Smooth muscle cell (in vitro differentiated cells): Measurements from ENCODE around the gene SLC43A2. TPM values are rescaled to one million over a fixed set of nuclear protein-coding genes. Genes with fewer than 3 reads are reported as not detected.

Source experiments
- DNase-seq: peaks from one replicate; lab custom pipeline; 2025; ENCODE audit not compliant: unreplicated experiment; lab: John Stamatoyannopoulos, UW
- H2AFZ ChIP-seq: fragments of 200-600 bp; sonication (generic); 2 replicates; pipeline ENCODE4 v1.6.0; 2016; ENCODE audit warnings: antibody characterized with exemption, low read depth, mild to moderate bottlenecking
- H3F3A ChIP-seq: fragments of 200-600 bp; sonication (generic); 2 replicates; pipeline ENCODE4 v1.6.0; 2017; ENCODE audit warnings: antibody characterized with exemption, low read depth
- H3K27ac ChIP-seq: fragments of 200-600 bp; sonication (generic); 2 replicates; pipeline ENCODE4 v1.5.1; 2016; ENCODE audit warnings: low read depth, mild to moderate bottlenecking
- H3K27me3 ChIP-seq: fragments of 200-600 bp; sonication (generic); 2 replicates; pipeline ENCODE4 v1.6.1; 2016; ENCODE audit warnings: low read depth, mild to moderate bottlenecking
- H3K36me3 ChIP-seq: fragments of 200-600 bp; sonication (generic); 2 replicates; pipeline ENCODE4 v1.5.1; 2016; ENCODE audit warnings: low read depth
- H3K4me1 ChIP-seq: fragments of 200-600 bp; sonication (generic); 2 replicates; pipeline ENCODE4 v1.5.1; 2016; ENCODE audit warnings: low read depth
- H3K4me2 ChIP-seq: fragments of 200-600 bp; sonication (generic); 2 replicates; pipeline ENCODE4 v1.6.0; 2016; ENCODE audit warnings: mild to moderate bottlenecking
- H3K4me3 ChIP-seq: fragments of 200-600 bp; sonication (generic); 2 replicates; pipeline ENCODE4 v1.5.1; 2016; ENCODE audit warnings: mild to moderate bottlenecking
- H3K79me2 ChIP-seq: fragments of 200-600 bp; sonication (generic); 2 replicates; pipeline ENCODE4 v1.6.0; 2016; ENCODE audit warnings: low read depth, mild to moderate bottlenecking
- H3K9ac ChIP-seq: fragments of 200-600 bp; sonication (generic); 2 replicates; pipeline ENCODE4 v1.6.0; 2016; ENCODE audit warnings: low read depth
- H3K9me3 ChIP-seq: fragments of 200-600 bp; sonication (generic); replicated peaks from 2 replicates; pipeline ENCODE4 v1.5.1; 2016; ENCODE audit warnings: low read depth
- H4K20me1 ChIP-seq: fragments of 200-600 bp; sonication (generic); 2 replicates; pipeline ENCODE4 v1.6.0; 2016; ENCODE audit warnings: low read depth
- WGBS: methylation state at CpG from one replicate; pipeline ENCODE4 v1.1.7; 2016; ENCODE audit warnings: low lambda C conversion rate; 5-methylcytosine and 5-hydroxymethylcytosine counted together
- polyA plus RNA-seq: library from polyadenylated mRNA; unstranded; fragments of >200 nt; fragmentation: Nextera tagmentation; extraction: Ambion mirVana; gene quantifications from 2 replicates; pipeline ENCODE4 v1.2.1, GENCODE V29; 2016
- total RNA-seq: library from RNA; depleted of rRNA; stranded (reverse); fragments of >200 nt; gene quantifications from 2 replicates; pipeline ENCODE4 v1.2.3, GENCODE V29; 2014
- TF ChIP-seq, protein P1 (sequence below): fragments of 200-600 bp; sonication (generic); IDR thresholded peaks from 2 replicates; pipeline ENCODE4 v1.5.1; 2017; ENCODE audit warnings: borderline replicate concordance, mild to moderate bottlenecking, antibody characterized with exemption; ENCODE audit not compliant: insufficient read depth, poor library complexity, severe bottlenecking

The SLC43A2 gene
- total and polyA plus RNA-seq, 2 experiments from 2014 or later: 3.8 to 5.3 TPM

DNA sequence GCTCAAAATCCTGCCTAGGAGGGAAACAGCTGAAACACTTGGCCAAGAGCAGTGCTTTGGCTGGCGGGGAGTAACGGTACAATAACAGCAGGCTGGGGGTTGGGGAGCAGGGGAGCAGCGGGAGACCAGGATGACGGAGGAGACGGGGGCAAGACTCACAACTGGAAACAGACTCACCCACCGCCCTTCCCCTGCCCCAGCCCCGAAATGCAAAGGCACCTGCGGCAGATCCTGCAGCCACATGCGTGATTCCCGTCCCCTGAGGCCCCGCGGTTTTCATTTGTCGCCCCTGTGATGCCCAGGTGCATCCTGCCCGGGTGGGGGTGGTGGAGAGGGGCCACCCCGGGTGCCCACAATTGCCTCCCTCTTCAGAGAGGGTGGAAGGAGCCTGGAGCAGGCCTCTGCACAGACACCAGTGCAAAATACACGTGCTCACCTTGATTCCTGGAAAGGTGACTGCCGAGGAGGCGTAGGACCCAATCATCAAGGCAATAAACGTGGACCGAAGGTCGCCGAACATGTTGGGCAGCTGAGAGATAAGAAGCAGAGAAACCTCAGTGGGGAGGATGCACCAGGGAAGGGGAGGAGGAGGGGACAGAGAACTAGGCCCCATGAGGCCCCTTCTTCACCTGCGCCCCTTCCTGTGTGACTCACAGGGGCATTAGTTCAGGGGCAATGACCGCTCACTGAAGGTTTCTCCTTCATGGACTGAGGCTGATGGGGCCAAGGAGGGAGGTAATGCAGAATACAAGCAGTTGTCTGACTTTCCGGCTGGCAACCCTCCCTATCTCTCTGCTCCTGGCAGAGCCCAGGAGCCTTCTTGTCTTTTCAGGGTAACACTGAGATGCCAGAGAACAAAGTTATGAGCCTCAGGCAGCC, 35.6 kb downstream of the SLC43A2 start:
- Histone ChIP-seq H3K4me3 (no peak overlapping the region), H3K9me3 (no peaks in the 10 kb centered on the region), H3K79me2 (no peaks in the 10 kb centered on the region), H3F3A (peaks cover 6% of the 10 kb centered on the region), H3K4me2 (no peak overlapping the region), H3K27me3 (no peaks in the 10 kb centered on the region), H3K36me3 (no peaks in the 10 kb centered on the region), H3K27ac (no peak overlapping the region), H3K4me1 (peaks cover 4% of the 10 kb centered on the region), H4K20me1 (no peaks in the 10 kb centered on the region), H2AFZ (no peak overlapping the region), H3K9ac (no peak overlapping the region)
- 85% methylated on average over 18 of the region's 25 CpGs for WGBS
- TF ChIP-seq, protein P1, sequence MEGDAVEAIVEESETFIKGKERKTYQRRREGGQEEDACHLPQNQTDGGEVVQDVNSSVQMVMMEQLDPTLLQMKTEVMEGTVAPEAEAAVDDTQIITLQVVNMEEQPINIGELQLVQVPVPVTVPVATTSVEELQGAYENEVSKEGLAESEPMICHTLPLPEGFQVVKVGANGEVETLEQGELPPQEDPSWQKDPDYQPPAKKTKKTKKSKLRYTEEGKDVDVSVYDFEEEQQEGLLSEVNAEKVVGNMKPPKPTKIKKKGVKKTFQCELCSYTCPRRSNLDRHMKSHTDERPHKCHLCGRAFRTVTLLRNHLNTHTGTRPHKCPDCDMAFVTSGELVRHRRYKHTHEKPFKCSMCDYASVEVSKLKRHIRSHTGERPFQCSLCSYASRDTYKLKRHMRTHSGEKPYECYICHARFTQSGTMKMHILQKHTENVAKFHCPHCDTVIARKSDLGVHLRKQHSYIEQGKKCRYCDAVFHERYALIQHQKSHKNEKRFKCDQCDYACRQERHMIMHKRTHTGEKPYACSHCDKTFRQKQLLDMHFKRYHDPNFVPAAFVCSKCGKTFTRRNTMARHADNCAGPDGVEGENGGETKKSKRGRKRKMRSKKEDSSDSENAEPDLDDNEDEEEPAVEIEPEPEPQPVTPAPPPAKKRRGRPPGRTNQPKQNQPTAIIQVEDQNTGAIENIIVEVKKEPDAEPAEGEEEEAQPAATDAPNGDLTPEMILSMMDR: no peak
- no peak for DNase-seq

DNA sequence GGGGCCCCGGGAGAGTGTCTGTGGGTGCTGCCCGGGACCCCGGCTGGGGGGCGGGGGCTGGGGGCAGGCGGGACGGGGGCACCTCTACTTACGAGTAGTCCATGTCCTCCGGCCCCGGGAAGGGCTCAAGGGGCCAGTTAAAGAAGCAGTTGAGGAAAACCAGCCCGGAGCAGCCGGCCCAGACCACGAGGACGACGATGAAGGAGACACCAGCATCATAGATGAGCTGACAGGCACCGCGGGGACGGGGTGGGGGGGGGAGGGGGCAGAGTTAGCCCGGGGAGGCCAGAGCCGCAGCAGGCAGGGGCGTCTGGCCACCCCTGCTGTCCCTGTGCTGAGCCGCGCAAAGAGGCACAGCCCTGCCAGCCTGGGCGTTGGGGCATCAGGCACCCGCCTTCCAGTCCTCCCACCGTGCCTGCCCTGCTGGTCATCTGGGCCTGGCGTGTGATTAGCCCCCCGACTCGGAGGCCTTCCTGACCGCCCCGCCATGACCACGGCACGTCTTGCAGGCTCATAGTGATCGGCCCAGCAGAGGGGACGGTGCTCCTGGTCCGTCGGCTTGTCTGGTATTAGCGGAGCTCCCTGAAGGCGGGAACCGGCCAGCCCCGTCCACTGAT, 37.1 kb downstream of the SLC43A2 start:
- H3K79me2 ChIP-seq: no peaks in the 10 kb centered on the region
- 91% methylated on average over 24 of the region's 40 CpGs for WGBS
- no peak for DNase-seq
- no peak overlapping the region for H3K4me3 ChIP-seq
- H3K36me3 ChIP-seq: no peaks in the 10 kb centered on the region
- H3F3A ChIP-seq: peaks cover 6% of the 10 kb centered on the region
- TF ChIP-seq, protein P1: no peak
- H4K20me1 ChIP-seq: no peaks in the 10 kb centered on the region
- H3K27ac ChIP-seq: no peak overlapping the region
- H3K9ac ChIP-seq: no peak overlapping the region
- peaks cover 4% of the 10 kb centered on the region for H3K4me1 ChIP-seq
- no peak overlapping the region for H3K4me2 ChIP-seq
- no peaks in the 10 kb centered on the region for H3K9me3 ChIP-seq
- H2AFZ ChIP-seq: no peak overlapping the region
- no peaks in the 10 kb centered on the region for H3K27me3 ChIP-seq

DNA sequence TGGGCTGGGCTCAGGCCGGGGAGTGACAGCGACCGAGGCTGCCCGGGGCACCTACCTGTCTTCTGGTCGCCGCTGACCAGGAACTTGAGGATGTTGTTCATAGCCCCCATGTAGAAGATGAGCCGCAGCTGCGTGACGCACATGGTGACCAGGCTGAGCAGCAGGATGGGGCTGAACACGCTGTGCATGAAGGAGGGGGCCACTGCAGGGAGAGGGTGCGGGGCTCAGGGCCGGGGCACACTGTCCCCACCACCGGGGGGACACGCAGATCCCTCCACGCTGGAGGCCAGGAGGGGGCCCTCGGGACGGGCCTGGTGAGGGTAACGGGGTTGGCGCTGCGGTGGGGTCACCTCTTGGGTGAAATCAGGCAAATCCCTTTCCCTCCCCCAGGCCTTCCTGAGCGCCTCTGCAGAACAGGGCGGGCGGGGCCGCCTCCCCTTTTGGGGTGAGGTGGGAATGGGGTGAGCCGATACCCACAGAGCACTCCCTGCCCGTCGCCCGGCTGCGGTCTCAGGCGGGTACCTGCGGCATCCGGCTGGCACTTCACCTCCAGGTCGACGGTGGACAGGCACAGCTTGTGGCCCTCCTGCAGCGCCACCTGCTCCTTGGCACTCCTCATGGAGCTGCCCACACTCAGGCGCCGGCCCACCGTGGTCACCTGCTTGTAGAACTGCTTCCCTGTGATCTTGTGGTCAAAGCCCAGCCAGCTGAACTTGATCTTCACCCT, 37.7 kb downstream of the SLC43A2 start:
- Histone ChIP-seq H3K27ac (peak overlapping the region; percentile 90), H3K27me3 (no peaks in the 10 kb centered on the region), H2AFZ (no peak overlapping the region), H3F3A (peaks cover 6% of the 10 kb centered on the region), H3K36me3 (no peaks in the 10 kb centered on the region), H3K79me2 (no peaks in the 10 kb centered on the region), H4K20me1 (no peaks in the 10 kb centered on the region), H3K4me1 (peaks cover 6% of the 10 kb centered on the region), H3K9me3 (no peaks in the 10 kb centered on the region), H3K9ac (peak overlapping the region; percentile 76), H3K4me2 (peak overlapping the region; percentile 78), H3K4me3 (no peak overlapping the region)
- DNase-seq: no peak
- TF ChIP-seq, protein P1: no peak
- 87% methylated on average over 32 of the region's 38 CpGs for WGBS
